ENCODE measurements around the gene APBA2.

Gene APBA2

GRCh38 chr15:29130951-29131839 is 245.4 kb downstream of the APBA2 start:
- TF ChIP-seq GATA3 (IDR thresholded peaks at IDR 0.05; ENCODE audit: low read depth, low read length) (no peak), GATA2 (IDR thresholded peaks at IDR 0.05; ENCODE audit: low read depth, low read length) (no peak)

- TF ChIP-seq GATA3 (IDR thresholded peaks at IDR 0.05; ENCODE audit: low read depth, low read length), result no peak
- TF ChIP-seq GATA2 (IDR thresholded peaks at IDR 0.05; ENCODE audit: low read depth, low read length), result no peak
Observed at GRCh38 chr15:29131840-29132420, 246.2 kb downstream of the APBA2 start.

- TF ChIP-seq GATA2 (IDR thresholded peaks at IDR 0.05; ENCODE audit: low read depth, low read length) (no peak), GATA3 (IDR thresholded peaks at IDR 0.05; ENCODE audit: low read depth, low read length) (no peak)
Observed at GRCh38 chr15:29132735-29133181, 247.0 kb downstream of the APBA2 start.

GRCh38 chr15:29133321-29133720 is 247.5 kb downstream of the APBA2 start:
- no peak for TF ChIP-seq GATA2 (IDR thresholded peaks at IDR 0.05; ENCODE audit: low read depth, low read length)
- no peak for TF ChIP-seq GATA3 (IDR thresholded peaks at IDR 0.05; ENCODE audit: low read depth, low read length)

GRCh38 chr15:29133791-29134190 is 248.0 kb downstream of the APBA2 start:
- TF ChIP-seq GATA2 (IDR thresholded peaks at IDR 0.05; ENCODE audit: low read depth, low read length) (no peak), GATA3 (IDR thresholded peaks at IDR 0.05; ENCODE audit: low read depth, low read length) (no peak)

- no peak for TF ChIP-seq GATA2 (IDR thresholded peaks at IDR 0.05; ENCODE audit: low read depth, low read length)
- no peak for TF ChIP-seq GATA3 (IDR thresholded peaks at IDR 0.05; ENCODE audit: low read depth, low read length)
Observed at GRCh38 chr15:29134239-29134638, 248.5 kb downstream of the APBA2 start.

GRCh38 chr15:29134641-29135308 is 249.0 kb downstream of the APBA2 start:
- no peak for TF ChIP-seq GATA3 (IDR thresholded peaks at IDR 0.05; ENCODE audit: low read depth, low read length)
- peak; percentile 88 for TF ChIP-seq GATA2 (IDR thresholded peaks at IDR 0.05; ENCODE audit: low read depth, low read length)

- TF ChIP-seq GATA2 (IDR thresholded peaks at IDR 0.05; ENCODE audit: low read depth, low read length) (no peak), GATA3 (IDR thresholded peaks at IDR 0.05; ENCODE audit: low read depth, low read length) (no peak)
Observed at GRCh38 chr15:29135309-29135657, 249.5 kb downstream of the APBA2 start.

GRCh38 chr15:29135702-29136646 is 250.2 kb downstream of the APBA2 start:
- TF ChIP-seq GATA3 (IDR thresholded peaks at IDR 0.05; ENCODE audit: low read depth, low read length) (no peak), GATA2 (IDR thresholded peaks at IDR 0.05; ENCODE audit: low read depth, low read length) (no peak)

- TF ChIP-seq GATA3 (IDR thresholded peaks at IDR 0.05; ENCODE audit: low read depth, low read length) (no peak), GATA2 (IDR thresholded peaks at IDR 0.05; ENCODE audit: low read depth, low read length) (no peak)
Observed at GRCh38 chr15:29138260-29138659, 252.5 kb downstream of the APBA2 start.

GRCh38 chr15:29139072-29139471 is 253.3 kb downstream of the APBA2 start:
- TF ChIP-seq GATA2 (IDR thresholded peaks at IDR 0.05; ENCODE audit: low read depth, low read length), result no peak

GRCh38 chr15:29139540-29140459 is 254.0 kb downstream of the APBA2 start:
- TF ChIP-seq GATA2 (IDR thresholded peaks at IDR 0.05; ENCODE audit: low read depth, low read length) (no peak), GATA3 (IDR thresholded peaks at IDR 0.05; ENCODE audit: low read depth, low read length) (no peak)

Data from SH-SY5Y (cell line).